Stomach (tissue), 9 donors: ENCODE results near the gene DISP3. TPM values are rescaled to one million over a fixed set of nuclear protein-coding genes. Genes with fewer than 3 reads are reported as not detected.

Experiments used
- DNase-seq, 2 donors: peaks; one replicate each; pipeline versions ENCODE4 v3.0.0 to v3.0.0-alpha.2; 2013 to 2019
- H3K27ac ChIP-seq, 5 donors: fragments of 200-600 bp in 4 of 5; sonication (generic) in 4 of 5; one replicate each; pipeline ENCODE4 v1.5.1; 2013 to 2019; ENCODE audit warnings: mild to moderate bottlenecking in 1 of 5, moderate library complexity in 1 of 5
- H3K27me3 ChIP-seq, 3 donors: fragments of 200-600 bp; sonication (generic); one replicate each; pipeline ENCODE4 v1.5.1; 2017 to 2019; ENCODE audit warnings: mixed run types in 1 of 3
- H3K36me3 ChIP-seq, 4 donors: fragments of 200-600 bp; sonication (generic); 1 replicate in 3 of 4; 2 replicates in 1 of 4; pipeline ENCODE4 v1.5.1; 2016 to 2019
- H3K4me1 ChIP-seq, 4 donors: fragments of 200-600 bp; sonication (generic); one replicate each; pipeline ENCODE4 v1.5.1; 2016 to 2019
- H3K4me3 ChIP-seq, 4 donors: fragments of 200-600 bp; sonication (generic) in 3 of 4; one replicate each; pipeline ENCODE4 v1.5.1; 2016 to 2019; ENCODE audit warnings: mild to moderate bottlenecking in 1 of 4
- H3K9me3 ChIP-seq, 4 donors: fragments of 200-600 bp; sonication (generic); one replicate each; pipeline ENCODE4 v1.5.1; 2016 to 2019
- EP300 ChIP-seq: sonication (generic); formaldehyde crosslinking; IDR thresholded peaks from one replicate; pipeline ENCODE4 v1.6.1; 2017; ENCODE audit warnings: antibody characterized with exemption
- POLR2A ChIP-seq, 4 donors: fragments of 450-650 bp; IDR thresholded peaks; one replicate each; pipeline ENCODE4 v1.6.1; 2016; ENCODE audit warnings: antibody characterized with exemption in 4 of 4, control low read depth in 2 of 4, mild to moderate bottlenecking in 1 of 4, moderate library complexity in 1 of 4
- POLR2AphosphoS5 ChIP-seq, 3 donors: sonication (generic); formaldehyde crosslinking; IDR thresholded peaks; one replicate each; pipeline ENCODE4 v1.6.1; 2016; ENCODE audit warnings: antibody characterized with exemption in 3 of 3
- WGBS, 5 donors: extraction: QIAGEN DNeasy Blood & Tissue Kit in 3 of 5; methylation state at CpG; one replicate each; pipeline versions ENCODE4 v1.1.5 to v1.1.7; 2013 to 2018; 5-methylcytosine and 5-hydroxymethylcytosine counted together
- intact Hi-C: fragments of 100-400 bp; cut with DNase I; formaldehyde crosslinking; loops from one replicate; pipeline ENCODE4 v1.15.1; 2023; ENCODE audit warnings: low total_unique reads
- polyA plus RNA-seq, 3 donors: library from polyadenylated mRNA; stranded (reverse); fragments of 200-250 nt; gene quantifications; one replicate each; pipeline ENCODE4 v1.2.3, GENCODE V29; 2013
- total RNA-seq, 5 donors: library from RNA; depleted of rRNA; stranded (reverse); fragments of >200 nt; gene quantifications; one replicate each; pipeline versions ENCODE4 v1.1.0 to v1.2.3, GENCODE V29; 2014 to 2016
- TF ChIP-seq, protein P1 (sequence below), 7 experiments: fragments of 450-650 bp in 4 of 7; fragments of 200-600 bp in 3 of 7; sonication (generic) in 3 of 7; IDR thresholded peaks; one replicate each; pipeline ENCODE4 v1.5.1; 2016 to 2019; ENCODE audit warnings: antibody characterized with exemption in 7 of 7, control low read depth in 2 of 7, mild to moderate bottlenecking in 1 of 7
- donor health status: healthy with polysubstance abuse.
- donor health status: Bipolar disorder and iron deficiency.
- donor health status: healthy.

Gene DISP3
- total and polyA plus RNA-seq, 8 donors = 0.08 to 0.45 TPM; not detected in 6

DNA sequence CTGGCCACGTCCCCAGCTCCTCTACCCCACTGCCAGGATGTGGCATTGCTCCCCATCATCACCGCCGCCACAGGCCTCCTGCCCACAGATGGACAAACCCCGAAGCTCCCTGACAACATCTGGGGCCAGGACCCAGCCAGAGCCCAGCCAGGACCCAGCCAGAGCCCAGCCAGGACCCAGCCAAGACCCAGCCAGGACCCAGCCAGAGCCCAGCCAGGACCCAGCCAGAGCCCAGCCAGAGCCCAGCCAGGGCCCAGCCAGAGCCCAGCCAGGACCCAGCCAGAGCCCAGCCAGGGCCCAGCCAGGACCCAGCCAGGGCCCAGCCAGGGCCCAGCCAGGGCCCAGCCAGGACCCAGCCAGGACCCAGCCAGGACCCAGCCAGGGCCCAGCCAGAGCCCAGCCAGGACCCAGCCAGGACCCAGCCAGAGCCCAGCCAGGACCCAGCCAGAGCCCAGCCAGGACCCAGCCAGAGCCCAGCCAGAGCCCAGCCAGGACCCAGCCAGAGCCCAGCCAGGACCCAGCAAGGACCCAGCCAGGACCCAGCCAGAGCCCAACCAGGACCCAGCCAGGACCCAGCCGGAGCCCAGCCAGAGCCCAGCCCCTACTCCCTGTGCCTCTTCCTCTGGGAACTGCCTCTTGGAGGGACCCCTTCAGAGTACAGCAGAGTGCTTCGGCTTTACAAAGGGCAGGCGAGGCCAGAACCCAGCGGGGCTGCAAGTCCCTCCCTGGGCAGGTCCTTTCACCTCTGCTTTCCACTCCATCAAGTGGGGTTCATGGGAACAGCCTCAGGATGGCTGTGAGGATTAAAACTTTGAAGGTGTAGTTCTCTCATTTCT is 43.7 kb downstream of the DISP3 start:
- TF ChIP-seq, protein P1, sequence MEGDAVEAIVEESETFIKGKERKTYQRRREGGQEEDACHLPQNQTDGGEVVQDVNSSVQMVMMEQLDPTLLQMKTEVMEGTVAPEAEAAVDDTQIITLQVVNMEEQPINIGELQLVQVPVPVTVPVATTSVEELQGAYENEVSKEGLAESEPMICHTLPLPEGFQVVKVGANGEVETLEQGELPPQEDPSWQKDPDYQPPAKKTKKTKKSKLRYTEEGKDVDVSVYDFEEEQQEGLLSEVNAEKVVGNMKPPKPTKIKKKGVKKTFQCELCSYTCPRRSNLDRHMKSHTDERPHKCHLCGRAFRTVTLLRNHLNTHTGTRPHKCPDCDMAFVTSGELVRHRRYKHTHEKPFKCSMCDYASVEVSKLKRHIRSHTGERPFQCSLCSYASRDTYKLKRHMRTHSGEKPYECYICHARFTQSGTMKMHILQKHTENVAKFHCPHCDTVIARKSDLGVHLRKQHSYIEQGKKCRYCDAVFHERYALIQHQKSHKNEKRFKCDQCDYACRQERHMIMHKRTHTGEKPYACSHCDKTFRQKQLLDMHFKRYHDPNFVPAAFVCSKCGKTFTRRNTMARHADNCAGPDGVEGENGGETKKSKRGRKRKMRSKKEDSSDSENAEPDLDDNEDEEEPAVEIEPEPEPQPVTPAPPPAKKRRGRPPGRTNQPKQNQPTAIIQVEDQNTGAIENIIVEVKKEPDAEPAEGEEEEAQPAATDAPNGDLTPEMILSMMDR (IDR thresholded peaks at IDR 0.05) = no peak
- no peak for TF ChIP-seq POLR2A (IDR thresholded peaks at IDR 0.05)
- intact Hi-C loops = no loop called here
- no peak for DNase-seq

GRCh38 chr1:11523261-11523660 is 44.3 kb downstream of the DISP3 start:
- WGBS, 5 donors = 71 to 78% (median 74%) methylated on average over 10 of the region's 10 CpGs
- Histone ChIP-seq H3K9me3 (no peaks in the 10 kb centered on the region), H3K36me3 (no peaks in the 10 kb centered on the region), H3K4me1 (no peaks in the 10 kb centered on the region), H3K27me3 (peaks cover 0 to 8% (median 0%) of the 10 kb centered on the region in 3 donors), H3K27ac (no peak overlapping the region), H3K4me3 (no peak overlapping the region)
- DNase-seq = no peak
- TF ChIP-seq POLR2AphosphoS5 (IDR thresholded peaks at IDR 0.05) (no peak), POLR2A (IDR thresholded peaks at IDR 0.05) (no peak), EP300 (no peak)
- TF ChIP-seq, protein P1 (IDR thresholded peaks at IDR 0.05) = no peak
- intact Hi-C loops = no loop called here

More for the DNA sequence above, 43.7 kb downstream of the DISP3 start:
- no peaks in the 10 kb centered on the region for H3K9me3 ChIP-seq
- H3K27ac ChIP-seq = no peak overlapping the region
- H3K27me3 ChIP-seq = peaks cover 0 to 8% (median 0%) of the 10 kb centered on the region in 3 donors
- WGBS, 5 donors = 70 to 88% (median 75%) methylated on average over 6 to 8 of the region's 8 CpGs
- no peaks in the 10 kb centered on the region for H3K4me1 ChIP-seq
- H3K4me3 ChIP-seq = no peak overlapping the region
- no peaks in the 10 kb centered on the region for H3K36me3 ChIP-seq

DNA sequence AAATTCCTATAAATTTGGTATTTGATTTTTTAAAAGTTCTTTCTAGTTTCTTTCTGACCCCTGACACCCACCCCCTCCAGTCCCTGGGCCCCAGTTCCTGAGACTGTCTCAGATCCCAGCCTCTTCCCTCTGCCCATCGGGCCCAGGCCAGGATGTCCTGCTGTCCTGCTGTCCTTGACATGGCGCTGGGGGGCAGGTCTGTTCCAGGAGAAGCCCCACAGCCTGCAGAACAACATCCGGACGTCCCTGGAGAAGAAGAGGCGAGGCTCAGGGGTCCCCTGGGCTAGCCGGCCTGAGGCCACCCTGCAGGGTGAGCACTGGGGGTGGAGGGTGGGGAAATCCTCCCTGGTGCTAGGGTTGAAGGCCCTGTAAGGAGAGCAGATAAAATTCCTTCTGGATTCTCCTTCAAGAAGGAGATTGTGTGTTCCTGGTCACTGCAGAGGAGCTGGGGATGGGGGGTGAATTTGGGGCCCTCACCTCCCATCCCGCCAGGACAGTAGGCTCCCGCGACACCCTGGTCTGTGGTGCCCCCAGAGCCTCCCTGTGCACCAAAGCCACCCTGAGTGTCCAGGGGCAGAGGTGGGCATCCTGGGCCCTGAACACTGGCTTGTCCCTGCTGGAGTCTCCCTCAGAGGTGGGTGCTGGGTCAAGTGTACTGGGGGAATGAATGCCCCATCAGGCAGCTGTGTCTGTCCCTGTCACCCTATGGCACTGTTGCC is 45.0 kb downstream of the DISP3 start:
- intact Hi-C loops = no loop called here
- Histone ChIP-seq H3K4me1 (no peaks in the 10 kb centered on the region), H3K27ac (no peak overlapping the region), H3K9me3 (no peaks in the 10 kb centered on the region), H3K27me3 (peaks cover 0 to 8% (median 0%) of the 10 kb centered on the region in 3 donors), H3K36me3 (no peaks in the 10 kb centered on the region), H3K4me3 (no peak overlapping the region)
- WGBS, 5 donors = 69 to 76% (median 74%) methylated on average over 9 of the region's 9 CpGs
- no peak for TF ChIP-seq POLR2A (IDR thresholded peaks at IDR 0.05)
- TF ChIP-seq, protein P1 (IDR thresholded peaks at IDR 0.05) = no peak
- TF ChIP-seq EP300 = no peak
- no peak for TF ChIP-seq POLR2AphosphoS5 (IDR thresholded peaks at IDR 0.05)
- DNase-seq = no peak

GRCh38 chr1:11524465-11525150 is 45.7 kb downstream of the DISP3 start:
- intact Hi-C loops = no loop called here
- no peak overlapping the region for H3K27ac ChIP-seq
- H3K36me3 ChIP-seq = no peaks in the 10 kb centered on the region
- peaks cover 0 to under 1% (median 0%) of the 10 kb centered on the region in 3 donors for H3K27me3 ChIP-seq
- no peak for DNase-seq
- H3K9me3 ChIP-seq = no peaks in the 10 kb centered on the region
- WGBS, 5 donors = 52 to 68% (median 64%) methylated on average over 3 to 6 of the region's 6 CpGs
- TF ChIP-seq POLR2AphosphoS5 (IDR thresholded peaks at IDR 0.05) (no peak), EP300 (no peak), POLR2A (IDR thresholded peaks at IDR 0.05) (no peak)
- TF ChIP-seq, protein P1 (IDR thresholded peaks at IDR 0.05) = no peak
- no peak overlapping the region for H3K4me3 ChIP-seq
- H3K4me1 ChIP-seq = no peaks in the 10 kb centered on the region
